WTC11 (cell line): Measurements from ENCODE around the gene NARS2. TPM values are rescaled to one million over a fixed set of nuclear protein-coding genes. Genes with fewer than 3 reads are reported as not detected.

ENCODE experiments used
- ATAC-seq: fragments of 200-7000 bp; cut with Tn5 transposase; 2 replicates; pipeline ENCODE4 v1.10.0; 2021; ENCODE audit warnings: mild to moderate bottlenecking, moderate library complexity
- CTCF ChIA-PET: fragments of 300-600 bp; sonication (Branson Sonifier 250); formaldehyde crosslinking; loops from one replicate; lab custom pipeline; 2021; ENCODE audit warnings: antibody characterized with exemption; lab: Charles Lee
- POLR2A ChIA-PET: fragments of 350-600 bp; sonication (Branson Sonifier 250); formaldehyde crosslinking; loops from one replicate; lab custom pipeline; 2021; ENCODE audit warnings: antibody characterized with exemption; lab: Charles Lee
- DNase-seq: peaks from one replicate; pipeline ENCODE4 v3.0.0; 2021; ENCODE audit warnings: low spot score
- H3K27ac Mint-ChIP-seq: 2 replicates; pipeline ENCODE4 v1.8.0; 2021; ENCODE audit warnings: mixed read lengths
- H3K27me3 Mint-ChIP-seq: 2 replicates; pipeline ENCODE4 v1.8.0; 2021; ENCODE audit warnings: low read depth, mild to moderate bottlenecking, moderate library complexity, mixed read lengths
- H3K36me3 Mint-ChIP-seq: 2 replicates; pipeline ENCODE4 v1.8.0; 2021; ENCODE audit warnings: mixed read lengths
- H3K4me1 Mint-ChIP-seq: 2 replicates; pipeline ENCODE4 v1.8.0; 2022; ENCODE audit warnings: mixed read lengths
- H3K4me3 Mint-ChIP-seq: 2 replicates; pipeline ENCODE4 v1.8.0; 2021; ENCODE audit warnings: mild to moderate bottlenecking, moderate library complexity, mixed read lengths
- H3K9me3 Mint-ChIP-seq: 2 replicates; pipeline ENCODE4 v1.8.0; 2021; ENCODE audit warnings: mixed read lengths
- GABPB1 ChIP-seq: sonication (generic); formaldehyde crosslinking; IDR thresholded peaks from 2 replicates; pipeline ENCODE4 v1.8.1; 2023; ENCODE audit warnings: mild to moderate bottlenecking, missing genetic modification reagents
- IRF2 ChIP-seq: sonication (generic); formaldehyde crosslinking; IDR thresholded peaks from 2 replicates; pipeline ENCODE4 v1.8.0; 2022; ENCODE audit warnings: low read depth, missing genetic modification reagents, borderline replicate concordance
- MXD4 ChIP-seq: fragments of 250-450 bp; sonication (Bioruptor Pico); IDR thresholded peaks from 2 replicates; pipeline ENCODE4 v1.8.0; 2021; ENCODE audit warnings: mild to moderate bottlenecking, moderate library complexity, borderline replicate concordance
- MYBL2 ChIP-seq: sonication (generic); formaldehyde crosslinking; IDR thresholded peaks from 2 replicates; pipeline ENCODE4 v1.8.1; 2023; ENCODE audit warnings: mild to moderate bottlenecking, moderate library complexity, missing genetic modification reagents
- NFE2L1 ChIP-seq: sonication (generic); formaldehyde crosslinking; IDR thresholded peaks from 2 replicates; pipeline ENCODE4 v1.8.1; 2023; ENCODE audit warnings: missing genetic modification reagents
- NFYB ChIP-seq: sonication (generic); formaldehyde crosslinking; conservative IDR thresholded peaks from 2 replicates; pipeline ENCODE4 v1.8.0; 2022; ENCODE audit warnings: low read depth, missing genetic modification reagents
- NR1H2 ChIP-seq: sonication (generic); formaldehyde crosslinking; IDR thresholded peaks from 2 replicates; pipeline ENCODE4 v1.9.0; 2021; ENCODE audit warnings: mild to moderate bottlenecking, moderate library complexity, missing genetic modification reagents
- SOX15 ChIP-seq: fragments of 250-450 bp; sonication (Bioruptor Pico); IDR thresholded peaks from 2 replicates; pipeline ENCODE4 v1.9.0; 2021; ENCODE audit warnings: mild to moderate bottlenecking
- ZNF232 ChIP-seq: sonication (generic); formaldehyde crosslinking; IDR thresholded peaks from 2 replicates; pipeline ENCODE4 v1.8.0; 2022; ENCODE audit warnings: mild to moderate bottlenecking, missing genetic modification reagents
- total RNA-seq: library from RNA; stranded (reverse); gene quantifications from 3 replicates; pipeline ENCODE4 v1.2.3, GENCODE V29; 2021
- TF ChIP-seq, protein P1 (sequence below): sonication (generic); formaldehyde crosslinking; IDR thresholded peaks from 2 replicates; pipeline ENCODE4 v1.8.0; 2022; ENCODE audit warnings: mild to moderate bottlenecking, missing genetic modification reagents
- TF ChIP-seq, protein P2 (sequence below): sonication (generic); formaldehyde crosslinking; IDR thresholded peaks from 2 replicates; pipeline ENCODE4 v1.8.0; 2022; ENCODE audit warnings: mild to moderate bottlenecking, missing genetic modification reagents
- TF ChIP-seq, protein P3 (sequence below): sonication (generic); formaldehyde crosslinking; IDR thresholded peaks from 2 replicates; pipeline ENCODE4 v1.8.0; 2023; ENCODE audit warnings: missing genetic modification reagents
- TF ChIP-seq, protein P4 (sequence below): fragments of 250-450 bp; sonication (Bioruptor Pico); IDR thresholded peaks from 2 replicates; pipeline ENCODE4 v2.1.2; 2022; ENCODE audit warnings: mild to moderate bottlenecking, moderate library complexity
- TF ChIP-seq, protein P5 (sequence below): sonication (generic); formaldehyde crosslinking; IDR thresholded peaks from 2 replicates; pipeline ENCODE4 v1.8.0; 2022; ENCODE audit warnings: mild to moderate bottlenecking, missing genetic modification reagents
- TF ChIP-seq, protein P6 (sequence below): fragments of 250-450 bp; sonication (Bioruptor Pico); IDR thresholded peaks from 2 replicates; pipeline ENCODE4 v1.9.0; 2021; ENCODE audit warnings: moderate library complexity, mild to moderate bottlenecking, inconsistent platforms, borderline replicate concordance
- TF ChIP-seq, protein P7 (sequence below): sonication (generic); formaldehyde crosslinking; IDR thresholded peaks from 2 replicates; pipeline ENCODE4 v1.8.0; 2023; ENCODE audit warnings: missing genetic modification reagents, mild to moderate bottlenecking, borderline replicate concordance

The NARS2 gene
- total RNA-seq, 1 experiment from 2014 or later: 36.4 TPM

DNA sequence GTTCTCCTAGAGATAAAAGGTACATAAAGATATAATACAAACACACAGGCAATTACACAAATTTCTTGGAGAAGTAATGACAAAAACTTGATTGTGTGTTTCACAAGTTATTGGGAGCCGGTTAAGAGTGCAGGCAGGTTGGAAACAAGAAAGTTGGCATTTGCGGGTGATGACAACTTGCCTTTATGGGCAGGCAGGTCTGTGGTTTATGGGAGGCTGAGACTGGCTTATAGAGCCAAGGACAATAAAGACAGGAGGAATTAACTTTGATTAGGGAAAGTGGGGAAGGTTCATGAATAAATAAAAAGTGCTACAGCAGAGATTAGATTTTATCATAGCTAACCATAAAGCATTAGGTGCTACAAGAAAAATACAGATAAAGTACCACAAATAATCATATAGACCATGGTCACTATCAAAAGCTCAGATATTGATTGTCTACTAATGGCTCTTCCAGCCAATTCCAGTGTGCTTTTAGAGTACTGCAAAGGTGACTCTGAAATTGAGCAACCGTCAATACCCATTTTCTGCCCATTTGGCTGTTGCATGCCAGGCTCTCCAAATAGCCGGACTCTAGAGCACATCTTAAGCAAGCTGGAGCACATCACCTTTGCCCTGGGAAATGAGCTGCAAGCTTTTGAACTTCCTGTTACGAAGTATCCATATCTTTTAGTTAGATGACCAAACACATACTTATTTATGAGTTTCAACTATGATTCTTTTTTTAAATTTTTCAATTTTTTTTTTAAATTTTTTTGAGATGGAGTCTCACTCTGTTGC is 123.1 kb downstream of the NARS2 start (continued):
- TF ChIP-seq, protein P1, sequence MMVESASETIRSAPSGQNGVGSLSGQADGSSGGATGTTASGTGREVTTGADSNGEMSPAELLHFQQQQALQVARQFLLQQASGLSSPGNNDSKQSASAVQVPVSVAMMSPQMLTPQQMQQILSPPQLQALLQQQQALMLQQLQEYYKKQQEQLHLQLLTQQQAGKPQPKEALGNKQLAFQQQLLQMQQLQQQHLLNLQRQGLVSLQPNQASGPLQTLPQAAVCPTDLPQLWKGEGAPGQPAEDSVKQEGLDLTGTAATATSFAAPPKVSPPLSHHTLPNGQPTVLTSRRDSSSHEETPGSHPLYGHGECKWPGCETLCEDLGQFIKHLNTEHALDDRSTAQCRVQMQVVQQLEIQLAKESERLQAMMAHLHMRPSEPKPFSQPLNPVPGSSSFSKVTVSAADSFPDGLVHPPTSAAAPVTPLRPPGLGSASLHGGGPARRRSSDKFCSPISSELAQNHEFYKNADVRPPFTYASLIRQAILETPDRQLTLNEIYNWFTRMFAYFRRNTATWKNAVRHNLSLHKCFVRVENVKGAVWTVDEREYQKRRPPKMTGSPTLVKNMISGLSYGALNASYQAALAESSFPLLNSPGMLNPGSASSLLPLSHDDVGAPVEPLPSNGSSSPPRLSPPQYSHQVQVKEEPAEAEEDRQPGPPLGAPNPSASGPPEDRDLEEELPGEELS (CRISPR knock-in tag): no peak
- TF ChIP-seq GABPB1 (CRISPR knock-in tag) (no peak), SOX15 (CRISPR knock-in tag) (no peak)
- TF ChIP-seq, protein P2, sequence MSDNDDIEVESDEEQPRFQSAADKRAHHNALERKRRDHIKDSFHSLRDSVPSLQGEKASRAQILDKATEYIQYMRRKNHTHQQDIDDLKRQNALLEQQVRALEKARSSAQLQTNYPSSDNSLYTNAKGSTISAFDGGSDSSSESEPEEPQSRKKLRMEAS (CRISPR knock-in tag): no peak
- TF ChIP-seq, protein P3, sequence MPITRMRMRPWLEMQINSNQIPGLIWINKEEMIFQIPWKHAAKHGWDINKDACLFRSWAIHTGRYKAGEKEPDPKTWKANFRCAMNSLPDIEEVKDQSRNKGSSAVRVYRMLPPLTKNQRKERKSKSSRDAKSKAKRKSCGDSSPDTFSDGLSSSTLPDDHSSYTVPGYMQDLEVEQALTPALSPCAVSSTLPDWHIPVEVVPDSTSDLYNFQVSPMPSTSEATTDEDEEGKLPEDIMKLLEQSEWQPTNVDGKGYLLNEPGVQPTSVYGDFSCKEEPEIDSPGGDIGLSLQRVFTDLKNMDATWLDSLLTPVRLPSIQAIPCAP (CRISPR knock-in tag): no peak

DNA sequence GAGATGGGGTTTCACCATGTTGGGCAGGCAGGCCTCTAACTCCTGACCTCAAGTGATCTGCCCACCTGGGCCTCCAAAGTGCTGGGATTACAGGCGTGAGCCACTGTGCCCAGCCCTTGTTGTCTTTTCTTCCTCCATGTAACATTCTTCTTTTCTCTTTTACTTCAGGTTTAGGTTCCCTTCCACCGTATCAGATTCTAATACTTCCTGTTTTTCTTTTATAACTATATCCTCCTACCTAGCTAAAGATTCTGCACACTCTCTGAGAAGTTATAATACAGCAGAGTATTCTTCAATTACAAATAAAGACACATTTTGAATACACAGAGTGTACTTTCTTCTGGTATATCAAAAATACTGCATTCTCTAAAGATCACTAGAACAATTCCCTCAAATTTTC is 123.8 kb downstream of the NARS2 start:
- DNase-seq: no peak
- Mint-ChIP-seq H3K27ac (no peak overlapping the region), H3K4me1 (no peaks in the 10 kb centered on the region), H3K4me3 (no peak overlapping the region), H3K9me3 (no peaks in the 10 kb centered on the region)
- no peak for ATAC-seq
- POLR2A ChIA-PET: no interaction called here
- CTCF ChIA-PET: no interaction called here
- TF ChIP-seq, protein P4, sequence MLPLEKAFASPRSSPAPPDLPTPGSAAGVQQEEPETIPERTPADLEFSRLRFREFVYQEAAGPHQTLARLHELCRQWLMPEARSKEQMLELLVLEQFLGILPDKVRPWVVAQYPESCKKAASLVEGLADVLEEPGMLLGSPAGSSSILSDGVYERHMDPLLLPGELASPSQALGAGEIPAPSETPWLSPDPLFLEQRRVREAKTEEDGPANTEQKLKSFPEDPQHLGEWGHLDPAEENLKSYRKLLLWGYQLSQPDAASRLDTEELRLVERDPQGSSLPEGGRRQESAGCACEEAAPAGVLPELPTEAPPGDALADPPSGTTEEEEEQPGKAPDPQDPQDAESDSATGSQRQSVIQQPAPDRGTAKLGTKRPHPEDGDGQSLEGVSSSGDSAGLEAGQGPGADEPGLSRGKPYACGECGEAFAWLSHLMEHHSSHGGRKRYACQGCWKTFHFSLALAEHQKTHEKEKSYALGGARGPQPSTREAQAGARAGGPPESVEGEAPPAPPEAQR: no peak
- TF ChIP-seq, all 79 proteins: peak for 0
- H3K27me3 Mint-ChIP-seq: no peaks in the 10 kb centered on the region
- H3K36me3 Mint-ChIP-seq: no peaks in the 10 kb centered on the region

DNA sequence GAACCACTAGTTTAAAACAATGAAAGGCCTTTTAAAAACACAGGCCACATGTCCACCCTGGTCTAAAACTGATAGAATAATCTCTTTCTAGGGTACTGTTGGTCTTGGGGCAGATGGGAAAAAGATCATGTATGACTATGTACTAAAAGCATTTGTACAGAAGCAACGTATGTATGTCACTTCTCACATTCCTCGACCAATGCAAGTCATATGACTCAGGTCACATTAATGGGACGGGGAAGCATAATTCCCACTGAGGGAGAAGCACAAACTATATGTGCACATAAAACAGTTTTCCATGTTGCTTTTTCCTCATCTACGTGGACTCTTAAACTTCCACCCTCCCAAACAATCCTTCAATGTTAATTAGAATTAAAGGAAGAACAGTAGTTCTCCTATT is 124.8 kb downstream of the NARS2 start:
- H3K4me3 Mint-ChIP-seq: no peak overlapping the region
- no peaks in the 10 kb centered on the region for H3K9me3 Mint-ChIP-seq
- TF ChIP-seq, protein P5, sequence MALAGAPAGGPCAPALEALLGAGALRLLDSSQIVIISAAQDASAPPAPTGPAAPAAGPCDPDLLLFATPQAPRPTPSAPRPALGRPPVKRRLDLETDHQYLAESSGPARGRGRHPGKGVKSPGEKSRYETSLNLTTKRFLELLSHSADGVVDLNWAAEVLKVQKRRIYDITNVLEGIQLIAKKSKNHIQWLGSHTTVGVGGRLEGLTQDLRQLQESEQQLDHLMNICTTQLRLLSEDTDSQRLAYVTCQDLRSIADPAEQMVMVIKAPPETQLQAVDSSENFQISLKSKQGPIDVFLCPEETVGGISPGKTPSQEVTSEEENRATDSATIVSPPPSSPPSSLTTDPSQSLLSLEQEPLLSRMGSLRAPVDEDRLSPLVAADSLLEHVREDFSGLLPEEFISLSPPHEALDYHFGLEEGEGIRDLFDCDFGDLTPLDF (CRISPR knock-in tag): no peak
- no peak for TF ChIP-seq IRF2
- TF ChIP-seq ZNF232 (CRISPR knock-in tag): no peak
- TF ChIP-seq, protein P6, sequence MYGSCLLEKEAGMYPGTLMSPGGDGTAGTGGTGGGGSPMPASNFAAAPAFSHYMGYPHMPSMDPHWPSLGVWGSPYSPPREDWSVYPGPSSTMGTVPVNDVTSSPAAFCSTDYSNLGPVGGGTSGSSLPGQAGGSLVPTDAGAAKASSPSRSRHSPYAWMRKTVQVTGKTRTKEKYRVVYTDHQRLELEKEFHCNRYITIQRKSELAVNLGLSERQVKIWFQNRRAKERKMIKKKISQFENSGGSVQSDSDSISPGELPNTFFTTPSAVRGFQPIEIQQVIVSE (CRISPR knock-in tag): no peak
- TF ChIP-seq MYBL2 (CRISPR knock-in tag): no peak
- no peak for TF ChIP-seq MXD4
- no peak for TF ChIP-seq NR1H2 (CRISPR knock-in tag)
- TF ChIP-seq, protein P7, sequence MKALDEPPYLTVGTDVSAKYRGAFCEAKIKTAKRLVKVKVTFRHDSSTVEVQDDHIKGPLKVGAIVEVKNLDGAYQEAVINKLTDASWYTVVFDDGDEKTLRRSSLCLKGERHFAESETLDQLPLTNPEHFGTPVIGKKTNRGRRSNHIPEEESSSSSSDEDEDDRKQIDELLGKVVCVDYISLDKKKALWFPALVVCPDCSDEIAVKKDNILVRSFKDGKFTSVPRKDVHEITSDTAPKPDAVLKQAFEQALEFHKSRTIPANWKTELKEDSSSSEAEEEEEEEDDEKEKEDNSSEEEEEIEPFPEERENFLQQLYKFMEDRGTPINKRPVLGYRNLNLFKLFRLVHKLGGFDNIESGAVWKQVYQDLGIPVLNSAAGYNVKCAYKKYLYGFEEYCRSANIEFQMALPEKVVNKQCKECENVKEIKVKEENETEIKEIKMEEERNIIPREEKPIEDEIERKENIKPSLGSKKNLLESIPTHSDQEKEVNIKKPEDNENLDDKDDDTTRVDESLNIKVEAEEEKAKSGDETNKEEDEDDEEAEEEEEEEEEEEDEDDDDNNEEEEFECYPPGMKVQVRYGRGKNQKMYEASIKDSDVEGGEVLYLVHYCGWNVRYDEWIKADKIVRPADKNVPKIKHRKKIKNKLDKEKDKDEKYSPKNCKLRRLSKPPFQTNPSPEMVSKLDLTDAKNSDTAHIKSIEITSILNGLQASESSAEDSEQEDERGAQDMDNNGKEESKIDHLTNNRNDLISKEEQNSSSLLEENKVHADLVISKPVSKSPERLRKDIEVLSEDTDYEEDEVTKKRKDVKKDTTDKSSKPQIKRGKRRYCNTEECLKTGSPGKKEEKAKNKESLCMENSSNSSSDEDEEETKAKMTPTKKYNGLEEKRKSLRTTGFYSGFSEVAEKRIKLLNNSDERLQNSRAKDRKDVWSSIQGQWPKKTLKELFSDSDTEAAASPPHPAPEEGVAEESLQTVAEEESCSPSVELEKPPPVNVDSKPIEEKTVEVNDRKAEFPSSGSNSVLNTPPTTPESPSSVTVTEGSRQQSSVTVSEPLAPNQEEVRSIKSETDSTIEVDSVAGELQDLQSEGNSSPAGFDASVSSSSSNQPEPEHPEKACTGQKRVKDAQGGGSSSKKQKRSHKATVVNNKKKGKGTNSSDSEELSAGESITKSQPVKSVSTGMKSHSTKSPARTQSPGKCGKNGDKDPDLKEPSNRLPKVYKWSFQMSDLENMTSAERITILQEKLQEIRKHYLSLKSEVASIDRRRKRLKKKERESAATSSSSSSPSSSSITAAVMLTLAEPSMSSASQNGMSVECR (CRISPR knock-in tag): no peak
- TF ChIP-seq NFE2L1 (CRISPR knock-in tag): no peak
- TF ChIP-seq NFYB (CRISPR knock-in tag): no peak
- ChIA-PET CTCF (no interaction called here), POLR2A (no interaction called here)
- ATAC-seq (no peak), DNase-seq (no peak)
- H3K27me3 Mint-ChIP-seq: no peaks in the 10 kb centered on the region
- H3K27ac Mint-ChIP-seq: no peak overlapping the region
- no peaks in the 10 kb centered on the region for H3K4me1 Mint-ChIP-seq
- H3K36me3 Mint-ChIP-seq: no peaks in the 10 kb centered on the region
